ENCODE data around the gene PCBD1.

- TF ChIP-seq EZH2phosphoT487 (IDR thresholded peaks at IDR 0.05; ENCODE audit: unreplicated experiment) = no peak
- no peak for TF ChIP-seq CTCF (conservative IDR thresholded peaks at IDR 0.05; ENCODE audit: low read depth in 2 of 2)
- TF ChIP-seq EZH2 (IDR thresholded peaks at IDR 0.05; ENCODE audit: low read depth, unreplicated experiment) = no peak
- TF ChIP-seq POLR2AphosphoS5 (IDR thresholded peaks at IDR 0.05; ENCODE audit: low read depth) = no peak
- no peak for TF ChIP-seq CREB1 (CRISPR knock-in tag; IDR thresholded peaks at IDR 0.05; ENCODE audit: low read depth)
- no peak for TF ChIP-seq REST (IDR thresholded peaks at IDR 0.05; ENCODE audit: unreplicated experiment)
- TF ChIP-seq NANOG (IDR thresholded peaks at IDR 0.05; ENCODE audit: borderline replicate concordance) = no peak
- no peak for TF ChIP-seq ZNF331 (CRISPR knock-in tag; IDR thresholded peaks at IDR 0.05; ENCODE audit: low read depth)
- TF ChIP-seq STAT1 (IDR thresholded peaks at IDR 0.05; ENCODE audit: unreplicated experiment) = no peak
Measured at GRCh38 chr10:70879207-70879606, 9.2 kb downstream of the PCBD1 start.

Data from GM23338 (cell line).